Liver (tissue), 3 donors: ENCODE results near the gene EPC1.

ENCODE experiments used
- ATF3 ChIP-seq: IDR thresholded peaks from 2 replicates; pipeline ENCODE4 v1.6.1; 2016; ENCODE audit warnings: antibody characterized with exemption
- CTCF ChIP-seq: fragments of 150-350 bp; IDR thresholded peaks from 2 replicates; pipeline ENCODE4 v1.5.1; 2017; ENCODE audit warnings: improper control_type of control experiment, low read depth, low read length; ENCODE audit not compliant: missing input control
- FOXA1 ChIP-seq: IDR thresholded peaks from 2 replicates; pipeline ENCODE4 v1.6.1; 2016; ENCODE audit warnings: antibody characterized with exemption
- RAD21 ChIP-seq, 2 donors: IDR thresholded peaks; 2 replicates each; pipeline ENCODE4 v1.6.1; 2016; ENCODE audit warnings: antibody characterized with exemption in 2 of 2, mild to moderate bottlenecking in 2 of 2
- REST ChIP-seq: IDR thresholded peaks from 2 replicates; pipeline ENCODE4 v1.6.1; 2016; ENCODE audit warnings: antibody characterized with exemption, mild to moderate bottlenecking
- RXRA ChIP-seq, 2 donors: IDR thresholded peaks; 2 replicates each; pipeline ENCODE4 v1.6.1; 2017 to 2018; ENCODE audit warnings: antibody characterized with exemption in 2 of 2, mild to moderate bottlenecking in 1 of 2
- SP1 ChIP-seq: IDR thresholded peaks from 2 replicates; pipeline ENCODE4 v1.6.1; 2018; ENCODE audit warnings: antibody characterized with exemption, mild to moderate bottlenecking
- YY1 ChIP-seq: IDR thresholded peaks from 2 replicates; pipeline ENCODE4 v1.6.1; 2016; ENCODE audit warnings: antibody characterized with exemption, mild to moderate bottlenecking
- donor health status: healthy.
- donor health status: healthy.

DNA sequence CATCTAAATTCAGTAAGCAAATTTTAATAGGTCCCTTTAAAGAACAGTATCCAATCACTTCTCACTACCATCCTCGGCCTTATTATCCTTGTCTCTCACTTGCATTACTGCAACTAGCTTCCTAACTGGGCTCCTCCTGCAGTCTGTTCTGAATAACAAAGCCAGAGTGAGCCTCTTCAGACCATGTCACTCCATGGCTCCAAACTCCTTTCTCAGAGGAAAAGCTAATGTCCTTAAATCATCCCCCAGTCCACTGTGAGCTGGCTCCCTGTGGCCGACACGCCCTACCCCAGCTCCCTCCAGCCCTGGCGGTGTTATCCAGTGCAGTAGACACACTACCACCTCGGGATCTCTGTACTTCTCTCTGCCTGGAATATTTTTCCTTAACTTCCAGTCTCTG, 80.0 kb downstream of the EPC1 start:
- no peak for TF ChIP-seq CTCF
- no peak for TF ChIP-seq REST
- no peak for TF ChIP-seq RAD21 (IDR thresholded peaks at IDR 0.05)
- TF ChIP-seq ATF3 = no peak
- no peak for TF ChIP-seq FOXA1
- TF ChIP-seq SP1 = no peak
- no peak for TF ChIP-seq RXRA (IDR thresholded peaks at IDR 0.05)
- no peak for TF ChIP-seq YY1
